Endodermal cell (in vitro differentiated cells): ENCODE results near the gene TAF5L. TPM values are rescaled to one million over a fixed set of nuclear protein-coding genes. Genes with fewer than 3 reads are reported as not detected.

Source experiments
- DNase-seq: peaks from one replicate; pipeline ENCODE4 v3.0.0-alpha.2; 2017
- H3K27ac ChIP-seq: 2 replicates; pipeline ENCODE4 v1.5.1; 2013; ENCODE audit warnings: mild to moderate bottlenecking, low read depth, low read length, moderate library complexity
- H3K27me3 ChIP-seq: 2 replicates; pipeline ENCODE4 v1.6.1; 2013; ENCODE audit warnings: mild to moderate bottlenecking, low read length, moderate library complexity; ENCODE audit not compliant: insufficient read depth, control insufficient read depth, poor library complexity, severe bottlenecking
- H3K36me3 ChIP-seq: 2 replicates; pipeline ENCODE4 v1.7.0; 2013; ENCODE audit warnings: mild to moderate bottlenecking, low read length, moderate library complexity; ENCODE audit not compliant: control insufficient read depth, insufficient read depth
- H3K4me1 ChIP-seq: one replicate; pipeline ENCODE4 v1.7.0; 2013; ENCODE audit warnings: low read length; ENCODE audit not compliant: control insufficient read depth, insufficient read depth
- H3K4me3 ChIP-seq: 2 replicates; pipeline ENCODE4 v1.5.1; 2013; ENCODE audit warnings: mild to moderate bottlenecking, low read length, moderate library complexity
- H3K9ac ChIP-seq: 2 replicates; pipeline ENCODE4 v1.6.1; 2013; ENCODE audit warnings: mild to moderate bottlenecking, low read length, moderate library complexity; ENCODE audit not compliant: poor library complexity, severe bottlenecking; ENCODE audit errors: extremely low read depth
- H3K9me3 ChIP-seq: 2 replicates; pipeline ENCODE4 v1.6.1; 2013; ENCODE audit warnings: mild to moderate bottlenecking, low read length, moderate library complexity; ENCODE audit not compliant: control insufficient read depth
- H3K27ac Mint-ChIP-seq: 2 replicates; pipeline ENCODE4 v1.8.0; 2020; ENCODE audit warnings: mixed read lengths
- H3K27me3 Mint-ChIP-seq: 2 replicates; pipeline ENCODE4 v1.8.0; 2021; ENCODE audit warnings: mild to moderate bottlenecking, mixed read lengths; ENCODE audit not compliant: insufficient read depth
- H3K36me3 Mint-ChIP-seq: 2 replicates; pipeline ENCODE4 v1.8.0; 2020; ENCODE audit warnings: low read depth, mixed read lengths
- H3K4me1 Mint-ChIP-seq: 2 replicates; pipeline ENCODE4 v1.8.0; 2020; ENCODE audit warnings: mixed read lengths
- H3K4me3 Mint-ChIP-seq: 2 replicates; pipeline ENCODE4 v1.8.0; 2020; ENCODE audit warnings: mild to moderate bottlenecking, moderate library complexity, mixed read lengths
- H3K9me3 Mint-ChIP-seq: 2 replicates; pipeline ENCODE4 v1.8.0; 2020; ENCODE audit warnings: mild to moderate bottlenecking, mixed read lengths
- WGBS, 2 experiments: methylation state at CpG; one replicate each; pipeline versions ENCODE4 v1.1.5 to v1.1.7; 2013; ENCODE audit warnings: missing lambda C conversion rate in 2 of 2, mixed read lengths in 1 of 2; ENCODE audit not compliant: insufficient coverage in 1 of 2, insufficient read length in 1 of 2; 5-methylcytosine and 5-hydroxymethylcytosine counted together
- total RNA-seq, 2 donors: library from RNA; stranded (reverse); fragmentation: NEBNext Ultra II Directional in 1 of 2; extraction: Animal tissue kit (Norgen Biotek cat#: 25700) in 1 of 2; gene quantifications; 2 replicates in 1 of 2; 3 replicates in 1 of 2; pipeline ENCODE4 v1.2.1, GENCODE V29; 2021
- TF ChIP-seq, protein P1 (sequence below): fragments of 200-600 bp; sonication (generic); conservative IDR thresholded peaks from 2 replicates; pipeline ENCODE4 v1.5.0; 2021; ENCODE audit warnings: antibody characterized with exemption, mild to moderate bottlenecking

Gene TAF5L
- total RNA-seq, 2 donors from 2014 or later: 13.1 to 17.7 TPM

DNA sequence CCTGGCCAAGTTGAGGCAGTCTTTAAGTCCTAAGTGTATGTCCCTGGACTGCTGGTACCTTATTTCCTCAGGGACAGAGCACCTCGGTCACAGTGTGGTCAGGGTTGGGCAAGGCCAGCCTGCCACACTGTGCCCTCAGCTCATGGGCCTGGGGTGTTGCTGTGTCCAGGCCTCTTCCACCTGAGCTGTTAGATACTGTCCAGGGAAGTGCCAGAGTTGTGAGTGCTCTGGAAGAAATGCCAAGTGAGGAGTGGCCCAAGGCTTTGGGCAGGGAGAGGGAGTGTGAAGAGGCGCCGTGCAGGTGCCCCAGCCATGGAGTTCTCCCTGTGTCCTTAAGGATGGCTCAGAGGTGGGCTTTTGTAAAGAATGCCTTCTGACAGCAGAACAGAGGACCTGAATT lies 15.4 kb upstream of the TAF5L start:
- Mint-ChIP-seq H3K4me3 (no peak overlapping the region), H3K9me3 (no peaks in the 10 kb centered on the region), H3K27me3 (no peaks in the 10 kb centered on the region), H3K27ac (no peak overlapping the region), H3K4me1 (no peaks in the 10 kb centered on the region), H3K36me3 (peaks cover 60% of the 10 kb centered on the region)
- Histone ChIP-seq H3K27ac (no peak overlapping the region), H3K9ac (no peak overlapping the region), H3K4me1 (no peaks in the 10 kb centered on the region), H3K36me3 (peaks cover 63% of the 10 kb centered on the region), H3K4me3 (no peak overlapping the region), H3K27me3 (no peaks in the 10 kb centered on the region), H3K9me3 (no peaks in the 10 kb centered on the region)
- TF ChIP-seq, protein P1, sequence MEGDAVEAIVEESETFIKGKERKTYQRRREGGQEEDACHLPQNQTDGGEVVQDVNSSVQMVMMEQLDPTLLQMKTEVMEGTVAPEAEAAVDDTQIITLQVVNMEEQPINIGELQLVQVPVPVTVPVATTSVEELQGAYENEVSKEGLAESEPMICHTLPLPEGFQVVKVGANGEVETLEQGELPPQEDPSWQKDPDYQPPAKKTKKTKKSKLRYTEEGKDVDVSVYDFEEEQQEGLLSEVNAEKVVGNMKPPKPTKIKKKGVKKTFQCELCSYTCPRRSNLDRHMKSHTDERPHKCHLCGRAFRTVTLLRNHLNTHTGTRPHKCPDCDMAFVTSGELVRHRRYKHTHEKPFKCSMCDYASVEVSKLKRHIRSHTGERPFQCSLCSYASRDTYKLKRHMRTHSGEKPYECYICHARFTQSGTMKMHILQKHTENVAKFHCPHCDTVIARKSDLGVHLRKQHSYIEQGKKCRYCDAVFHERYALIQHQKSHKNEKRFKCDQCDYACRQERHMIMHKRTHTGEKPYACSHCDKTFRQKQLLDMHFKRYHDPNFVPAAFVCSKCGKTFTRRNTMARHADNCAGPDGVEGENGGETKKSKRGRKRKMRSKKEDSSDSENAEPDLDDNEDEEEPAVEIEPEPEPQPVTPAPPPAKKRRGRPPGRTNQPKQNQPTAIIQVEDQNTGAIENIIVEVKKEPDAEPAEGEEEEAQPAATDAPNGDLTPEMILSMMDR: no peak
- no peak for DNase-seq
- WGBS, 2 experiments: 96 to 100% methylated on average over 2 to 3 of the region's 3 CpGs

DNA sequence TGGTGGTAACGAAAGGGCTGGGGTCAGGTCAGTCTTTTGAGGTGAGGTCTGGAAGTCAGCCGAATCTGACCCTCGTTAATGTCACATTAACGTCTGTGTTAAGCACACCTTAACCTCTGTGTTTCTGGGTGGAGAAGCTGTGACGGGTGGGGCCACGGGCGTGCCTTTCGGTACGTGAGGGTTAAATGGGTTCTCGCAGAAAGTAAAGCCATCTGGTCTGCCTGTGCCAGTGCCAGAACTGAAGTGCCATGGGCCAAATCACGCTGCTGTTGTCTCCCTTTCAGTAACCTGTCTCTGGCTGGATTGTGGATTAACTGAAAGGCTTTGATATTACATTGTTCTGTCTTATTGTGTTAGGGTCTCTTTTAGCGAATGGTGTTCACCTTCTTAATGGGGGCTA lies 14.5 kb upstream of the TAF5L start:
- 90 to 95% methylated on average over 2 to 12 of the region's 12 CpGs for WGBS, 2 experiments
- DNase-seq: no peak
- Histone ChIP-seq H3K4me1 (no peaks in the 10 kb centered on the region), H3K27ac (no peak overlapping the region), H3K9me3 (no peaks in the 10 kb centered on the region), H3K9ac (no peak overlapping the region), H3K4me3 (no peak overlapping the region), H3K27me3 (no peaks in the 10 kb centered on the region), H3K36me3 (peaks cover 64% of the 10 kb centered on the region)
- TF ChIP-seq, protein P1: no peak
- H3K9me3 Mint-ChIP-seq: no peaks in the 10 kb centered on the region
- no peak overlapping the region for H3K4me3 Mint-ChIP-seq
- H3K36me3 Mint-ChIP-seq: peaks cover 61% of the 10 kb centered on the region
- H3K4me1 Mint-ChIP-seq: no peaks in the 10 kb centered on the region
- H3K27me3 Mint-ChIP-seq: no peaks in the 10 kb centered on the region
- H3K27ac Mint-ChIP-seq: no peak overlapping the region

DNA sequence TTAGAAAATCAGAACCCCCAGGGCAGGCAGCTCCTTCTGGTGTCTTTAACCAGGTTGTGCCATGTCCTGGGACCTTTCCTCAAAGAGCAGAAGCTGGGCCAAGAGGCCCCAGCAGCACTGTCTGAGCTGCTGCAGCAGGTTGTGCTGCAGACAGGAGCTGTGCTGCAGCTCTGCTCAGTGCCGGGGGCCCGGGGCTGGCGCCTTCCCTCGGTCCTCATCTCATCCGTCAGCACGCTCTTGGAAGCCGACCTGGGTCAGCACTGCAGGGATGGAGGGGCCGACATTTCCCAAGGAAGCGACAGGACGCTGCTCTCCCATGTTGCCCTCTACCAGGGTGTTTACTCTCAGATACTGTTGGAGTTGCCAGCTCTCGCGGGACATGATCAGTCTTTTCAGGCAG lies 11.8 kb upstream of the TAF5L start:
- no peaks in the 10 kb centered on the region for H3K27me3 Mint-ChIP-seq
- Histone ChIP-seq H3K36me3 (peaks cover 65% of the 10 kb centered on the region), H3K4me1 (no peaks in the 10 kb centered on the region), H3K9me3 (no peaks in the 10 kb centered on the region), H3K9ac (no peak overlapping the region), H3K27me3 (no peaks in the 10 kb centered on the region), H3K4me3 (no peak overlapping the region), H3K27ac (no peak overlapping the region)
- H3K9me3 Mint-ChIP-seq: no peaks in the 10 kb centered on the region
- no peak overlapping the region for H3K4me3 Mint-ChIP-seq
- no peak overlapping the region for H3K27ac Mint-ChIP-seq
- TF ChIP-seq, protein P1: no peak
- H3K36me3 Mint-ChIP-seq: peaks cover 59% of the 10 kb centered on the region
- no peak for DNase-seq
- H3K4me1 Mint-ChIP-seq: no peaks in the 10 kb centered on the region
- 94 to 95% methylated on average over 4 to 12 of the region's 12 CpGs for WGBS, 2 experiments
